AG10803 (cell line): Measurements from ENCODE around the gene GAS2.

Experiments used
- DNase-seq: peaks from one replicate; pipeline ENCODE4 v3.0.0; 2010; ENCODE audit warnings: low read depth
- H3K4me3 ChIP-seq: 2 replicates; pipeline ENCODE4 v1.5.1; 2011; ENCODE audit warnings: mild to moderate bottlenecking, low read length, control low read depth
- TF ChIP-seq, protein P1 (sequence below): conservative IDR thresholded peaks from 2 replicates; pipeline ENCODE4 v1.5.1; 2011; ENCODE audit warnings: mild to moderate bottlenecking, low read length, control low read depth, inconsistent platforms

GAS2 gene

DNA sequence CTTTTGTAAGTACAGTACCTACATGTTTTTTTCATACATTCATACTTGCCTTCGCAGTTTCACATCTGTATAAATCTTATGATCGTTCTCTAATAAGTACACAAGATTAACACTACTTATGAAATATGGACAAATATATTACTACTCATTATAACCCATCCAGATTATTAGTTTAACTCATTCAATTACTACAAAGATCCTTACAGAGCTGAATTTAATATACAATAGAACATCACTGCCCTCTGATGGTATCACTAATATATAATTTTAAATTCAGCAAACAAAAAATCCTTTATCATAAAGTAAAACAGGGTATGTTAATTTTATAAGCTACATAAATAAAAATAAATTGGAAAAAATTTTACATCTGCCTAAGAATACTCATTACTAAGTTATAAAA is 155.8 kb downstream of the GAS2 start:
- TF ChIP-seq, protein P1, sequence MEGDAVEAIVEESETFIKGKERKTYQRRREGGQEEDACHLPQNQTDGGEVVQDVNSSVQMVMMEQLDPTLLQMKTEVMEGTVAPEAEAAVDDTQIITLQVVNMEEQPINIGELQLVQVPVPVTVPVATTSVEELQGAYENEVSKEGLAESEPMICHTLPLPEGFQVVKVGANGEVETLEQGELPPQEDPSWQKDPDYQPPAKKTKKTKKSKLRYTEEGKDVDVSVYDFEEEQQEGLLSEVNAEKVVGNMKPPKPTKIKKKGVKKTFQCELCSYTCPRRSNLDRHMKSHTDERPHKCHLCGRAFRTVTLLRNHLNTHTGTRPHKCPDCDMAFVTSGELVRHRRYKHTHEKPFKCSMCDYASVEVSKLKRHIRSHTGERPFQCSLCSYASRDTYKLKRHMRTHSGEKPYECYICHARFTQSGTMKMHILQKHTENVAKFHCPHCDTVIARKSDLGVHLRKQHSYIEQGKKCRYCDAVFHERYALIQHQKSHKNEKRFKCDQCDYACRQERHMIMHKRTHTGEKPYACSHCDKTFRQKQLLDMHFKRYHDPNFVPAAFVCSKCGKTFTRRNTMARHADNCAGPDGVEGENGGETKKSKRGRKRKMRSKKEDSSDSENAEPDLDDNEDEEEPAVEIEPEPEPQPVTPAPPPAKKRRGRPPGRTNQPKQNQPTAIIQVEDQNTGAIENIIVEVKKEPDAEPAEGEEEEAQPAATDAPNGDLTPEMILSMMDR = no peak
- H3K4me3 ChIP-seq = no peak overlapping the region
- no peak for DNase-seq

- TF ChIP-seq, protein P1 = no peak
- DNase-seq = no peak
- no peak overlapping the region for H3K4me3 ChIP-seq
Observed at GRCh38 chr11:22828373-22828772, 162.0 kb downstream of the GAS2 start.

DNA sequence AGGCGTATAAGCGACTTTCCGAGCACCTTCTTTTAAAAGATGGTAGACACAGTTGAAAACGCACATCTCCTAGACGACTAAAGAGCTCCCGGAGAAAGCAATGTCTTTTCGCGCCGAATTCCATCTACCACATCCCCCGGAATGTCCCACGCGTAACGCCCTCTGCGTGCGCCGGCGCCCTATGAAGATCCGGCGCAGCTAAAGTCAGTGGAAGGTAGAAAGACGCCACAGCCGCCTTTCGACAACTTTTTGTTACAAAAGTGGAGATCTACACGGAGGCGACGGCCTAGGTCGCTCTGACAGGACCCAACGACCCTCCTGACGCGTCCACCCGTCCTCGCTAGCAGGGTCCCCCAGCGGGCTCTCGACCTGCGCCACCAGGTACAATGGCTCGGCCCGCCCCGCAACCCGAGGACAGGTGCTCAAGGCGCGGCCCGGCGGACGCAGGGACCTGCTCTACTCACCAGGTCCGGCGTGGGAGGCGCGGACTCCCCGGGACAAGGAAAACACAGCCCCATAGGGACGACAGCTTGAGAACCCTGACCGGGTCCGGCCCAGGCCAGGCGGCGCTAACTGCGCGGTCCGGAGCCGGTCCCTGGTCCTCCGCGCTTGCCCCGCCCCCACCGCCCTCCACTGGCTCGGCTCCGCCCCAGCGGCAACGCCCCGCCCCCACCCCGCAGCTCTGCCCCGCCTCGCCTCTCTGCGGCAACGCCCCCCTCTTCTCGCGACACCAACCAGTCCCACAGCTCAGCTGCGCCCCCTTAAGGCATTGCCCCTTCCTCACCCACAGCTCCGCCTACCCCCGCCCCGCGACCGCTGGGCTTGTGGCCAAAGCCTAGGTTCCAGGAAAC is 163.0 kb downstream of the GAS2 start, which contains the start of gene SVIP:
TSS of gene SVIP (minus strand) at position 571 of the 851 bp plus-strand sequence. CDS start at position 518, 53 bp downstream.
- peak within 1 kb of the TSS; percentile 77 for H3K4me3 ChIP-seq
- DNase-seq = peak; percentile 78
- TF ChIP-seq, protein P1 = peak; percentile 64

DNA sequence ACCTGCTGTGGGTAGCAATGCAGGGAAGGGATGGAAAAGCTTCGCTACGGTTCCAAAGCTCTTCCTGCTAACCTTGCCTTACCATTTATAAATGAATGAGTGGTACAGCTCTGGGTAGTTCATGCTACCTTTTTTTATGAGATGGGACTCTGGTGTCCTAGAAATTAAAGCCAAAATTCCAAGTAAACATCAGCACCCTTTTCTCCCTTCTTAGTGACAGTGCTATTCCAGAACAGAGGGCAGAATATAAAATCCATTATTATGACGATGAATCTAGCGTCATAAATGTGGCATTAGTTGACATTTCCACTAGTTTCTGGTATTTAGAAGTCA is 163.6 kb downstream of the GAS2 start:
- no peak for DNase-seq
- TF ChIP-seq, protein P1 = no peak
- peak overlapping the region; percentile 77 for H3K4me3 ChIP-seq

DNA sequence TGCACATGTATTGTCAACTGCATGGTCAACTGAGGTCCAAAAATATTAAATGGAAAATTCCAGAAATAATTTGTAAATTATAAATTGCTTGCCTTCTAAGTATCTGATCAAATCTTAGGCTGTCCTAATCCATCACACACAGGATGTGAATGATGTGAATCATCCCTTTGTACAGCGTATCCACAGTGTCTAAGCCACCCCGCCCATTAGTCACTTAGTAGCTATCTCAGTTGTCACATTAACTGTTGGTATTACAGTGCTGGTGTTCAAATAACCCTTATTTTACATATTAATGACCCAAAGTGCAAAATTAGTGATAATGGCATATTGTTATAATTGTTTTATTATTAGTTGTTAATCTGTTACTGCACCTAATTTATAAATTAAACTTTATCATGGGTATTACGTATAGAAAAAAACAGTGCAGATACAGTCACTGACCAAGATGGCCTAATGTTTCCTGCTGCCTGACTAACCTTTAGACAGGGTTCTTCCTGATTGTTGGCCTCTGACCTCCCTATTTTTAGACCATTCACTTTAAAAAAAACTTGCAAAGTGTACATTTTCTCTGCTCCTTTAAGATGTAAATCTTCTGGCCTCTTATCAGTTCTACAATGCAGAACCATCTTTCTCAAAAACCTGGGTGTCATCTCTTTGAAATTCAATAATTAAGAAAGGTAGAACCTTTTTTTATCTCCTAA is 166.1 kb downstream of the GAS2 start:
- TF ChIP-seq, protein P1 = no peak
- no peak overlapping the region for H3K4me3 ChIP-seq
- no peak for DNase-seq

DNA sequence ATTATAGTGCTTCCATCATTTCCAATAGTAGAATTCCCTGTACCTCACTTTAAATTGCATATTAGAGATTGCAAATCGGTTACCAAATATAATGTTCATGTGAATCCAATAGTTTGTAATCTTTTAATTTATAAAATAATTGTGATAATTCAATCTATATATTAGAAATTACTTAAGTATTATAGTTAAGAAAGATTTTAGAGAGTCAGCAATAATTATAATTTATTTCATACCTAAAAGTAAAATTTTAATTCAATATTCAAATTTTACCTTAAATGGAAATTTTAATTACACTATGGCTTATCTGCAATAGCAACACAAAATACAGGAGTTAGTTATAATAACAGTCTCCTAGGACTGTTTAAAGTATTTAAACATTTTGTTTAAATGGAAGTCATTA is 180.3 kb downstream of the GAS2 start:
- H3K4me3 ChIP-seq = no peak overlapping the region
- no peak for DNase-seq
- TF ChIP-seq, protein P1 = no peak

DNA sequence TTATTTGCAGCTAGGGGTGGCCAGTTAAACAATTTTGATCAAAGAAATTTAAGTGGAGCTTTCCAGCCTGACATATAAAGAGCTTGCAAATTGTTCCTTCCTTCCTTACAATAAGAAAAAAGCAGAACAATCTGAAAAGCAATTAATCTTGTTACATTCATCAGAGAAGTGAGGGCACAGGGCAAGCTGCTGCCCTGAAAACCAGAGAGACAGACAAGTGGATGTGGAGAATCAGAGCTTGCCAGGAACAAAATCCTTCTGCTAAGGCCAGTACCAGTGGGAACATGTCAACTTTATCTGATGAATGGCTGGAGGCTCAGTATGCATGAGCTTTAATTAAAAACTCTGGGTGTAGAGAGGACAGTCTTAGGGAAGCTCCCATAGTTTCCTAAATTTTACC is 185.1 kb downstream of the GAS2 start:
- no peak for DNase-seq
- TF ChIP-seq, protein P1 = no peak
- no peak overlapping the region for H3K4me3 ChIP-seq
